ENCODE measurements around the gene ZNF77. TPM values are rescaled to one million over a fixed set of nuclear protein-coding genes. Genes with fewer than 3 reads are reported as not detected.
A peak's percentile ranks its signal among the peaks of the same experiment; 100 is the strongest.

The ZNF77 gene
- total RNA-seq, 4 donors from 2014 or later: 2.2 to 4.5 (median 3.3) TPM

DNA sequence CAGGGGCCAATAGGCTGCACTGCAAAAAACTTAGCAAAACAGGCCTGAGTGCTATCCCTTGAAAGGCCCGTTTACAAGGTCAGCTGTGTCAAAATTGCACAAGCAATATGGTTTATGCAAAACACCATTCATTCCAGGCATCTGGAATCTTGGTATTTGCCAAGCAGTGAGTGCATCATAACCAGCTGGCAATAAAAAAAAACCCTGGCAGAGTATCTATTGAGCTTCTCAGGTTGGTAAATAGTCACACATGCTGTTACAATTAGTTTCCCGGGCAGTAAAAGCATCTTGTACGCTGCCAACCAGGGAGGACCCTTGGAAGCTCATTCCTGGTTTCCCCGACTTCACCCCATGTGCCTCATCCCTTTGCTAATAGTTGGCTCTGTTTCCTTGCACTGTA is 21.3 kb downstream of the ZNF77 start:
- Histone ChIP-seq H3K36me3 (peaks cover 0 to 26% (median 0%) of the 10 kb centered on the region in 3 donors), H3K27ac (peak overlapping the region in 1 of 4 donors; percentile 31), H3K4me3 (no peak overlapping the region), H3K27me3 (no peaks in the 10 kb centered on the region), H3K4me1 (peaks cover 0 to 13% (median 0%) of the 10 kb centered on the region in 4 donors), H3K9me3 (no peaks in the 10 kb centered on the region)
- no peak for DNase-seq (ENCODE audit: low spot score in 2 of 2)
- TF ChIP-seq EP300 (IDR thresholded peaks at IDR 0.05): peak in 1 of 2 donors; percentile 57
- TF ChIP-seq, protein P1, sequence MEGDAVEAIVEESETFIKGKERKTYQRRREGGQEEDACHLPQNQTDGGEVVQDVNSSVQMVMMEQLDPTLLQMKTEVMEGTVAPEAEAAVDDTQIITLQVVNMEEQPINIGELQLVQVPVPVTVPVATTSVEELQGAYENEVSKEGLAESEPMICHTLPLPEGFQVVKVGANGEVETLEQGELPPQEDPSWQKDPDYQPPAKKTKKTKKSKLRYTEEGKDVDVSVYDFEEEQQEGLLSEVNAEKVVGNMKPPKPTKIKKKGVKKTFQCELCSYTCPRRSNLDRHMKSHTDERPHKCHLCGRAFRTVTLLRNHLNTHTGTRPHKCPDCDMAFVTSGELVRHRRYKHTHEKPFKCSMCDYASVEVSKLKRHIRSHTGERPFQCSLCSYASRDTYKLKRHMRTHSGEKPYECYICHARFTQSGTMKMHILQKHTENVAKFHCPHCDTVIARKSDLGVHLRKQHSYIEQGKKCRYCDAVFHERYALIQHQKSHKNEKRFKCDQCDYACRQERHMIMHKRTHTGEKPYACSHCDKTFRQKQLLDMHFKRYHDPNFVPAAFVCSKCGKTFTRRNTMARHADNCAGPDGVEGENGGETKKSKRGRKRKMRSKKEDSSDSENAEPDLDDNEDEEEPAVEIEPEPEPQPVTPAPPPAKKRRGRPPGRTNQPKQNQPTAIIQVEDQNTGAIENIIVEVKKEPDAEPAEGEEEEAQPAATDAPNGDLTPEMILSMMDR (IDR thresholded peaks at IDR 0.05): no peak
- TF ChIP-seq POLR2A (IDR thresholded peaks at IDR 0.05): no peak
- WGBS, 2 donors: 28 to 29% methylated on average over 4 of the region's 4 CpGs

DNA sequence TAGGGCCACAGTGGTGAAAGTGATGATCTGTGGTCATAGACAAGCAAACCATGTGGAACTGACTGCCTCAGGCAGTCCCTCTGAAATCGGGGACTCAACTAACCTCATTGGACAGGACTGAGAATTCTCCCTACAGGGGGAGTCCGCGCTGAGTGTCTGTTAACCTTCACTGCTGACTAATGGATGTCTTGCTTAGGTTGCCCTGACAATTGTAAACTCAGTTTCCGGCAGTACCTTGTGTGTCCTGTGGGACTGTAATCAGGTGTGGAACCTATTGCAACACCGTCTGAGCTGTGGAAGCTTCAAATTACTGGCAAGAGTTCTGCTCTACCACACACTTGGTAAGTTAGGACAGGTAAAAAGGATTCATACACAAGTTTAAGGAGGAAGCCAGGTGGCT is 21.8 kb downstream of the ZNF77 start:
- 33 to 40% methylated on average over 5 of the region's 5 CpGs for WGBS, 2 donors

DNA sequence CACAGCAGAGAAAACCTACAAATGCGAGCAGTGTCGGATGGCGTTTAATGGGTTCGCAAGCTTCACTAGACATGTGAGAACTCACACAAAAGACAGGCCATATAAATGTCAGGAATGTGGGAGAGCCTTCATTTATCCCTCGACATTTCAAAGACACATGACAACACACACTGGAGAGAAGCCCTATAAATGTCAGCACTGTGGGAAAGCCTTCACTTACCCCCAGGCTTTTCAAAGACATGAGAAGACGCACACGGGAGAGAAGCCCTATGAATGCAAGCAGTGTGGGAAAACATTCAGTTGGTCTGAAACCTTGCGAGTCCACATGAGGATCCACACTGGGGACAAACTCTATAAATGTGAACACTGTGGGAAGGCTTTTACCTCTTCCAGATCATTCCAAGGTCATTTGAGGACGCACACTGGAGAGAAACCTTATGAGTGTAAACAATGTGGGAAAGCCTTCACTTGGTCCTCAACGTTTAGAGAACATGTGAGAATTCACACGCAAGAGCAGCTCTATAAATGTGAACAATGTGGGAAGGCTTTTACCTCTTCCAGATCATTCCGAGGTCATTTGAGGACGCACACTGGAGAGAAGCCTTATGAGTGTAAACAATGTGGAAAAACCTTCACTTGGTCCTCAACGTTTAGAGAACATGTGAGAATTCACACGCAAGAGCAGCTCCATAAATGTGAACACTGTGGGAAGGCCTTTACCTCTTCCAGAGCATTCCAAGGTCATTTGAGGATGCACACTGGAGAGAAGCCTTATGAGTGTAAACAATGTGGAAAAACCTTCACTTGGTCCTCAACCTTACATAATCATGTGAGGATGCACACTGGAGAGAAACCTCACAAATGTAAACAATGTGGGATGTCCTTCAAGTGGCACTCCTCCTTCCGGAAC is 27.2 kb downstream of the ZNF77 start:
- 88 to 93% methylated on average over 16 of the region's 16 CpGs for WGBS, 2 donors
- peaks cover 0 to 15% (median 0%) of the 10 kb centered on the region in 4 donors for H3K9me3 ChIP-seq
- H3K36me3 ChIP-seq: peaks cover 0 to 61% (median 27%) of the 10 kb centered on the region in 3 donors
- DNase-seq (ENCODE audit: low spot score in 2 of 2): no peak
- no peak overlapping the region for H3K4me3 ChIP-seq
- TF ChIP-seq POLR2A (IDR thresholded peaks at IDR 0.05) (no peak), EP300 (IDR thresholded peaks at IDR 0.05) (no peak)
- TF ChIP-seq, protein P1 (IDR thresholded peaks at IDR 0.05): no peak
- no peaks in the 10 kb centered on the region for H3K27me3 ChIP-seq
- no peak overlapping the region for H3K27ac ChIP-seq
- H3K4me1 ChIP-seq: no peaks in the 10 kb centered on the region

More for the DNA sequence above, 21.8 kb downstream of the ZNF77 start:
- no peak overlapping the region for H3K27ac ChIP-seq
- no peak overlapping the region for H3K4me3 ChIP-seq
- no peak for DNase-seq (ENCODE audit: low spot score in 2 of 2)
- TF ChIP-seq POLR2A (IDR thresholded peaks at IDR 0.05) (no peak), EP300 (IDR thresholded peaks at IDR 0.05) (no peak)
- TF ChIP-seq, protein P1 (IDR thresholded peaks at IDR 0.05): no peak
- no peaks in the 10 kb centered on the region for H3K27me3 ChIP-seq
- H3K36me3 ChIP-seq: peaks cover 0 to 31% (median 3%) of the 10 kb centered on the region in 3 donors
- H3K4me1 ChIP-seq: peaks cover 0 to 13% (median 0%) of the 10 kb centered on the region in 4 donors
- peaks cover 0 to under 1% (median 0%) of the 10 kb centered on the region in 4 donors for H3K9me3 ChIP-seq

DNA sequence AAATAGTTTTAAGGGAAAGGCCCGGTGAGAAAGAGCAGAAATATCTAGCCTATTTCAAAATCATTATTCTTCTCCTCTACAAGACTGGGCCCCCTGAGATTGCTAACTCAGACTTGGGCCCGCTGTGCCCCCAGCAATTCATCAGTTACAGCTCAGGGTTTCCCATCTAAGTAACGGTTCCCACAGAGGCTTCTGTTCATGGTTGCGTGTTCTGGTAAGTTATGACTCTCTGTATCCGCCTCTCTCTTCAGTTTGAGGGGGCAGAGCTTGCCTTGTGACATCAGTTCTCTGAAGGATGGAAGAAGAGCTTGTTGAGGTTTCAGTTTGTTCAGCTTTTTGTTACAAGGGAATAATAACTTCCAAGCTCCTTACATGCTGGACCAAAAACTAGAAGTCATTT is 32.5 kb downstream of the ZNF77 start:
- H3K36me3 ChIP-seq: peaks cover 0 to 37% (median 17%) of the 10 kb centered on the region in 3 donors
- H3K9me3 ChIP-seq: peaks cover 0 to 7% (median 0%) of the 10 kb centered on the region in 4 donors
- TF ChIP-seq POLR2A (IDR thresholded peaks at IDR 0.05) (no peak), EP300 (IDR thresholded peaks at IDR 0.05) (no peak)
- TF ChIP-seq, protein P1 (IDR thresholded peaks at IDR 0.05): no peak
- WGBS, 2 donors: 90 to 94% methylated on average over 5 of the region's 5 CpGs
- no peak overlapping the region for H3K27ac ChIP-seq
- H3K4me1 ChIP-seq: peaks cover 0 to 7% (median 0%) of the 10 kb centered on the region in 4 donors
- H3K27me3 ChIP-seq: no peaks in the 10 kb centered on the region
- DNase-seq (ENCODE audit: low spot score in 2 of 2): no peak
- no peak overlapping the region for H3K4me3 ChIP-seq

DNA sequence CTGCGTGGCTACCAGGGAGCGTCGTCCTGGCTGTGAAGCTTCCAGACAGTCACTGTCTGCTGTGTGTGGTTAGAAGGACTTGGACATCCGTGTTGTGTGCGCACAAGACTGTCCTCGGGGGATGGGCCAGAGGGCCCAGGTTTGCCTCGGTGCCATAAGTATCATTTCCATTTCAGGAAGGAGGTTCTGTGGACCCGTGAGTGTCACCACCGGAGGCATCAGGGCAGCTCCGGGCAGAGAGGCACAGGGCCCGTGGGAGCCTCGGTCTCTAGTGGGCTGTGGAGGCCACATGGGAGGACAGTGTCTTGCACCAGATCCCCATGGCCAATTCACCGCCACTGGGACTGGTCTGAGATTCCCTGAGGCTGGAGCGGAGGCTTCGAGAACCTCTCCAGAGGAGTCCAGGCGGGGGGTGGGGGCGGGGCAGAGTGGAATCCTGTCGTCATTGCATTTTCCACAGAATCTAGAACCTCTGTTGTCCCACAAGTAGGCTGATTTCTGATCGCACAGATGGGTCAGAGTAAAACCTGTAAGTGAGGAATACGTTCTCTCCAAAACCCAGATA is 38.1 kb downstream of the ZNF77 start:
- 86 to 87% methylated on average over 14 to 17 of the region's 20 CpGs for WGBS, 2 donors

More for the DNA sequence above, 38.1 kb downstream of the ZNF77 start:
- H3K27ac ChIP-seq: no peak overlapping the region
- H3K4me1 ChIP-seq: peaks cover 0 to 7% (median 4%) of the 10 kb centered on the region in 4 donors
- TF ChIP-seq POLR2A (IDR thresholded peaks at IDR 0.05): no peak
- TF ChIP-seq, protein P1 (IDR thresholded peaks at IDR 0.05): no peak
- no peak for TF ChIP-seq EP300 (IDR thresholded peaks at IDR 0.05)
- H3K4me3 ChIP-seq: no peak overlapping the region
- H3K36me3 ChIP-seq: peaks cover 0 to 8% (median 0%) of the 10 kb centered on the region in 3 donors
- no peaks in the 10 kb centered on the region for H3K27me3 ChIP-seq
- no peak for DNase-seq (ENCODE audit: low spot score in 2 of 2)
- H3K9me3 ChIP-seq: no peaks in the 10 kb centered on the region

Data from tibial nerve (tissue), 4 donors.